ENCODE measurements around the gene ADAMTS2.

ADAMTS2 gene

DNA sequence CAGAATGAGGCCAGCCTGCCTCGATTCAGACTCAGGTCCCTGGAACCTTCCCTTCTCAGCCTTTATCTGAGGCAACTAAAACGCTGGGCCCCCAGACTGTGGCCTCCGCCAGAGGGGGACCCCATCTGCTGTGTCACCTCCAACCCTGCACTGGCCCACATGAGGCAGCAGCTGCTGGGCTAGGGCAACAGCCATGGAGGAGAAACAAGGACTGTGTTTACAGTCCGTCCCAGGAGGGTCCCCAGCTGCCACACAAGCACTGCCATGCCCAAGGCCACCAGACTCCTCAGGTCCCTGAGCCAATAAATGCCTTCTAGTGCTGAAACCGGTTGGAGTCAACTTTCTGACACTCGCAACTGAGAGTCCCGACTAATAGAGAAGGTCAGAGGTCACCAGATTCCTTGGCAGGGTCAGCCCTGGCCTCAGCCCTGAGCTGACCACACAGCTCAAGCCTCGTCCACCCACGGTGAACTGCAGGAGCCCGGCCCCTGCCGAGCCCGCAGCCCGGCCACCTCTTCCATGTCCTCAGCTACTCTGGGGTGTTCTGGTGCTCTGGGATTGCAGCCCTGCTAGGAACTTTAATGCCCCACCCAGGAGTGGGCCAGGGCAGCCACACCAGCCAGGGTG is 208.1 kb downstream of the ADAMTS2 start:
- H3K4me3 ChIP-seq (replicated peaks; ENCODE audit: low read depth, low read length), result no peak overlapping the region
- DNase-seq (ENCODE audit: extremely low read depth, low read depth), result no peak
- TF ChIP-seq, protein P1, sequence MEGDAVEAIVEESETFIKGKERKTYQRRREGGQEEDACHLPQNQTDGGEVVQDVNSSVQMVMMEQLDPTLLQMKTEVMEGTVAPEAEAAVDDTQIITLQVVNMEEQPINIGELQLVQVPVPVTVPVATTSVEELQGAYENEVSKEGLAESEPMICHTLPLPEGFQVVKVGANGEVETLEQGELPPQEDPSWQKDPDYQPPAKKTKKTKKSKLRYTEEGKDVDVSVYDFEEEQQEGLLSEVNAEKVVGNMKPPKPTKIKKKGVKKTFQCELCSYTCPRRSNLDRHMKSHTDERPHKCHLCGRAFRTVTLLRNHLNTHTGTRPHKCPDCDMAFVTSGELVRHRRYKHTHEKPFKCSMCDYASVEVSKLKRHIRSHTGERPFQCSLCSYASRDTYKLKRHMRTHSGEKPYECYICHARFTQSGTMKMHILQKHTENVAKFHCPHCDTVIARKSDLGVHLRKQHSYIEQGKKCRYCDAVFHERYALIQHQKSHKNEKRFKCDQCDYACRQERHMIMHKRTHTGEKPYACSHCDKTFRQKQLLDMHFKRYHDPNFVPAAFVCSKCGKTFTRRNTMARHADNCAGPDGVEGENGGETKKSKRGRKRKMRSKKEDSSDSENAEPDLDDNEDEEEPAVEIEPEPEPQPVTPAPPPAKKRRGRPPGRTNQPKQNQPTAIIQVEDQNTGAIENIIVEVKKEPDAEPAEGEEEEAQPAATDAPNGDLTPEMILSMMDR (IDR thresholded peaks at IDR 0.05; ENCODE audit: low read depth, low read length, missing control alignments), result no peak

DNA sequence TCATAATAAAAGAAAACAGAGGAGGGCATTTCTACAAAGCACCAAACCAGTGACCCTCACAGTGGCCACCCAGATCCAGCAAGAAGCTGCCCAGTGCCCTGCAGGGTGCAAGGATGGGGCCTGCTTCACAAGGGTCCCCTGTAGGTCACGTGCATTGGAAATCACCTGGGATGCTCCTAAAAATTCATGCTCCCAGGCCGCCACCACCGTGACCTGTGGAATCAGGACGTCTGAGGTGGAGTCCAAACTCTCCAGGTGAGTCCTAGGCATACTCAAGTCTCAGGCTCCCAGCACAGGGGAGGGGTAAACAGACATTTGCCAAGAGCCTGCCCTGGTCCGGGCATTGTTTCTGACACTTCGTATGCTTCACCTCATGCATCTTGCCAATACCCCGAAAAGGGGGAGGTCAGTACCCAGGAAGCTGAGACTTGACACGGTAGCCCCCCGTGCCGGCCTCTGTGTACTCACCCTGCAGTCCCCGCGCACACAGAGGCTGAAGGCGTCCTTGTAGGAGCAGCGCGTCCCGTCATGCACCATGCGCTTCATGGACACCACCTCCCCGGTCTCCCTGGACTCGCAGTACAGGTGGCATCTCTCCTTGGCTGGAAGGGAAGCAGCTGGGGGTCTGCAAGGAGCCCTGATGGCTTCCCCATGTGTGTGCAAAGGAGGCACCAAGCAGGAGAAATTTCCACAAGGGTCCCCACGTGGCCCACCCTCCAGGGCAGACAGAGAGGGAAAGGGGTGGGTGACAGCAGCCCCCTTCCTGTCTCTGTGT is 209.6 kb downstream of the ADAMTS2 start:
- H3K4me3 ChIP-seq (replicated peaks; ENCODE audit: low read depth, low read length), result no peak overlapping the region
- DNase-seq (ENCODE audit: extremely low read depth, low read depth), result no peak
- TF ChIP-seq, protein P1 (IDR thresholded peaks at IDR 0.05; ENCODE audit: low read depth, low read length, missing control alignments), result no peak

DNA sequence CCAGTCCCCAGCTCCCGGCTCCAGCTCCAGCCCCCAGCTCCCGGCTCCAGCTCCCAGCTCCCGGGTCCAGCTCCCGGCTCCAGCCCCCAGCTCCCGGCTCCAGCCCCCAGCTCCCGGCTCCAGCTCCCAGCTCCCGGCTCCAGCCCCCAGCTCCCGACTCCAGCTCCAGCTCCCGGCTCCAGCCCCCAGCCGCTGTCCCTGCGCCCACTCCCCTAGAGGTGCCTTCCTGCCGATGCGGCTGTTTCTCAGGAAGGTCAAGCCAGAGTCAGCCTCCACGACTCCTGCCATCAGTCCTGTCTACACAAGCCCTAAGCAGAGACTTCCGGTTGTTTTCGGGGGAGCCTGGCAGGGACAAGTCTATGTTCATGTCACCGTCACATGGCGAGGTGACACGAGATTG is 210.3 kb downstream of the ADAMTS2 start:
- DNase-seq (ENCODE audit: extremely low read depth, low read depth), result no peak
- no peak overlapping the region for H3K4me3 ChIP-seq (replicated peaks; ENCODE audit: low read depth, low read length)
- TF ChIP-seq, protein P1 (IDR thresholded peaks at IDR 0.05; ENCODE audit: low read depth, low read length, missing control alignments), result no peak

DNA sequence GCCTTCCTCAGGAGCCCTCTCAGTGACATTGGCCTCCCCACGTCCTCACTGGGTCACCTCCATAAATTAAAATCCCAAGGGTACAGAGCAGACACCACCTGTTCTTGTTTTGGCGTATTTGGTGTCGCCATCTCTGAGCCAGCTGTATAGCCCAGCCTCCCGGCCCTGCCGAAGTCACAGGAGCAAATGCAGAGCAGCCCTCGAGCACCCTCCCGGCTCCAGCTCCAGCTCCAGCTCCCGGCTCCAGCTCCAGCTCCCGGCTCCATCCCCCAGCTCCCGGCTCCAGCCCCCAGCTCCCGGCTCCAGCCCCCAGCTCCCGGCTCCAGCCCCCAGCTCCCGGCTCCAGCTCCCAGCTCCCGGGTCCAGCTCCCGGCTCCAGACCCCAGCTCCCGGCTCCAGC is 210.8 kb downstream of the ADAMTS2 start:
- no peak overlapping the region for H3K4me3 ChIP-seq (replicated peaks; ENCODE audit: low read depth, low read length)
- TF ChIP-seq, protein P1 (IDR thresholded peaks at IDR 0.05; ENCODE audit: low read depth, low read length, missing control alignments), result no peak
- DNase-seq (ENCODE audit: extremely low read depth, low read depth), result no peak

DNA sequence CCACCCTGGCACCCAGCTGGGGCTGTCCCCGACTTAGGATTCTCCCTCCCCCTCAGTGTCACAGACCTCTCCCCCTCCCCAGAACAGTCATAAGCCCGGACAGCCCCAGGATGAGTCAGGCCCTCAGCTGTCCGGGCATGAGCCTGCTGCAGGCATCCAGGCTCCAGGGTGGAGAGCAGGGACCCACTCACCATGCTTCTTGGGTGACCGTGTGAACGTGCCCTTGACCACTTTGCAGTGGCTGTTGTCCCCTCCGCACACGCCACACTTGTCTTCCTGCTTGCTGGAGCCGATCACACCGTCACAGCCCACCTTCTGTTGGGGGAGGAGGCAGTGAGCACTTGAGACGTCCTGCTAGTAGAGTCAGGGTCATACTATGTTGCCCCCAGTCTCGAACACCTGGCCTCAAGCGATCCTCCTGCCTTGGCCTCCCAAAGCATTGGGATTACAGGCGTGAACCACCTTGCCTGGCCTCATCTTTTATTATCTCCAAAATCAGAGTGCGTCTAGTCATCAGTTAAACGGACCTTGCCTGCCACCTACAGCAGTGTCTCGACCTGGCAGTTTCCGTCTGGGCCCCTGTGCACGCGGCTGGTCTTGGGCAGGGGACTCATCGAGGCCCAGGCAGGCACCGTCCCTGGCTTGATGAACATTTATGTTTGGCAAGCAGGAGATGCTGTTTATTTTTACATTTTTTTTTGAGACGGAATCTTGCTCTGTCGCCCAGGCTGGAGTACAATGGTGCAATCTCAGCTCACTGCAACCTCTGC is 212.5 kb downstream of the ADAMTS2 start:
- TF ChIP-seq, protein P1 (IDR thresholded peaks at IDR 0.05; ENCODE audit: low read depth, low read length, missing control alignments), result no peak
- no peak overlapping the region for H3K4me3 ChIP-seq (replicated peaks; ENCODE audit: low read depth, low read length)
- no peak for DNase-seq (ENCODE audit: extremely low read depth, low read depth)

DNA sequence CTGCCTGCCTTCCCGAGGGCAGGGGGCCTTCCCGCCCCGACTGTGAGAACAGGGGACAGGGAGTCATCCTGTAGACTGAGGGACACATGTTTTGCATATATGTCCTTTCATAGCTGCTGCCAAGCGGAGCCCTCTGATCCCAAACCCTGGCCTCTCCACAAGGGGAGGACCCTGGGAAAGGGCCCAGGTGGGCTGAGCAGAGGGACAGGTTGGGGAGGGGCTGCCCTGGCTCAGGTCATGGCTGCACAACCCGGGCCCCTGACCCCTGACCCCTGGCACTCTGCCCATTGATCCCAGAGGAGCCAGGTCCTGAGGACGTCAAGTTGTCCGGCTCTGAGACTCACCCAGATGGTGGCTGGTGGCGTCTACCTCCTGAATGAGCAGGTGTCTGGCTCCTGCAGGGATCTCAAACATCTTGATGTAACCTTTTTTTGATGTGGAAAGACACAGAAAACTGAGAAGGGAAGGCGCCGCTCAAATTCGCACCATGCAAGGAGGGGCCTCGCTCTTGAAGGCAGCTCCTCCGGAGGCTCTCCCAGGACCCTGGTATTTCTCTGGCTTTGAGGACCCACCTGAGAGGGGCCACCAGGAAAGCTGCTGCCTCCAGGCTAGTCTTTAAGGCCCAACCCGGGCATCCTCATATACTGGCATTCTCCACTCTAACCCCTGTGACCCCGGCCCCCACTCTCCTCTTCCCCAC is 213.2 kb downstream of the ADAMTS2 start:
- TF ChIP-seq, protein P1 (IDR thresholded peaks at IDR 0.05; ENCODE audit: low read depth, low read length, missing control alignments), result no peak
- no peak for DNase-seq (ENCODE audit: extremely low read depth, low read depth)
- H3K4me3 ChIP-seq (replicated peaks; ENCODE audit: low read depth, low read length), result no peak overlapping the region
